HG03175 (cell line): Measurements from ENCODE around the gene SLC9A3.
A peak's percentile ranks its signal among the peaks of the same experiment; 100 is the strongest.

Source experiments
- ATAC-seq: cut with Tn5 transposase; IDR thresholded peaks from one replicate; pipeline ENCODE4 v1.9.1; 2021; ENCODE audit warnings: mild to moderate bottlenecking, moderate library complexity; ENCODE audit not compliant: unreplicated experiment

SLC9A3 gene

DNA sequence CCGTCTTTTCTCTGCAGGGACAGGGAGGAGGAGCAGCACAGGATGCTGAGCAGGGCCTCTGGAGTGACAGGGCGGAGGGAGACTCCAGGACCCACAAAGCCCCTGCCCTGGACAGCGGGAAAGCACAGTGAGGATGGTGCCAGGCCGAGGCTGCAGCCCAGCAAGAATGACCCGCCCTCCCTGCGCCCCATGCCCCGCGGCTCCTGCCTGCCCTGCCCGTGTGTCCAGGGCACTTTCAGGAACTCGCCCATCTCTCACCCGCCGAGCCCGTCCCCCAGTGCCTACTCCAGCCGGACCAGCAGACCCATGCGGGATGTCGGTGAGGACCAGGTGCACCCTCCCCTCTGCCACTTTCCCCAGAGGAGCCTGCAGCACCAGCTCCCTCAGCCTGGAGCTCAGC lies 90.4 kb downstream of the SLC9A3 start:
- ATAC-seq = no peak

DNA sequence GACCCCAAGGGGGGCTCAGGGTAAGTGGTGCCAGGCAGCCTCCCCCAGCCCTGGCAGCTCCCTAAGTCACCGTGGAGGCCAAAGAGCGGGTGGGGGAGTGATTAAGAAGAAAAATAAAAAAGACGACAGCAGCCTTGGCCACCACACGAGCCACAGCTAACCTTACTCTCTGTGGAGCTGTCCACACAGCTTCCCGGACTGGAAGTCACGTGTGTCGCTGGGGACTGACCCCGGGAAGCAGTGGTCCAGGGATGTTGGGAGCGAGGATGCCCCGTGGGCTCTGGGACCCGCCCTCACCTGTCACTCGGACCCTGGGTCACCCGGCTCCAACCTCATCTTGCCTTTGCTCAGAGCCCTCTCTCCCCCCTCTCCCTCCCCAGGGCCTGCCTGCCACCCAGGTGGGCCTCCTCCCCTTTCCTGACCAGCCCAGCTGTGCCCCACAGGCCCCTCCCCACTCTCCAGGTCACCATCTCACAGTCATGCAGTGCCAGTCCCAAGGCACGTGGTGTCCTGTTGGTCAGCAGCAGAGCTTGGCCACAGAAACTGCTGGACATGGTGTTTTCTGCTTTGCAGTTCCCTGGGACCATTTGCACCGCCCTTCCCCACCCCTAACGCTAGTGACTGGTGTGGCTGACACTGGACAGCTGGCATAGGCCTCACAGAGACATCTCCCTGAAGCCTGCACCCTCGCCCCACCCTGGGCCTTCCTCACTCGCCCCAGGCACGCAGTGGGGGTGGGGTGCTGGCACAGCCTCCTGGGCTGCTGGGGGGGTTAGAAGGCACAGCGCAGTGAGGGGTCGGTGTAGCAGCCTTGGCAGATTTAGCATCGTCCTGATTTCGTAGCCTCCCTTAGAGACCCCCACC lies 91.1 kb downstream of the SLC9A3 start:
- no peak for ATAC-seq

DNA sequence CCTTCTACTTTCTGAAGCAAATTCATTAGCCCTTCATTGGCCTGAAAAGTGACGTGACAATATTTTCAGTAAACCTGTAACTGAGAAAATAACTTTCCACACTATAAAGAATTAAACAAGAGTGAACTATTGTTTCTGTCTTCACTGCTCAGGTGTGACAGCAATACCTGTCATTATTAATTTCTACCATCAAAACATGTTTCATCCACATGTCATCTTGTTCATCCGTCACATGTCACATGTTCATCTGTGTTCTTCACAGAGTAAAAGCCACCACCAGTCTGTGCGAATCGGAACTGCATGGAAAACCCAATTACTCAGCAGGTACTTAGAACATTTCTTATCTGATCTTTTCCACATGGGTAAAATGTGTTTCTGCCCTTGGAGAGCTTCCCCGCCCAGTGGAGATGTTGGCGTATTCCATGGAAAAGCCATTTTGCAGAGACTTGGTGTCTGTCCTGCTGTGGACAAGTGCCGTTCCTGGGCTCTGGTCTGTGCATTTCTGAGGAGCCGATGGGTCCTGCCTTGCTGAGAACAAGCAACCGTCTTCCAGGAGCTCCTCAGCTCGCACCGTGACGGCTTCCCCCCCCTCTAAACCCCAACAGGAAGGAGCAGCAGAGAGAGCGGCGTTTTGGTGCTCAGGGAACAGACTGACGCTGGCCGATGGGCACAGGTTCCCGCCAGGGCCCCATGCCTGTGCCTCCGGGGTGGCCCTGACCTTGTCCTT lies 91.9 kb downstream of the SLC9A3 start:
- ATAC-seq = no peak

DNA sequence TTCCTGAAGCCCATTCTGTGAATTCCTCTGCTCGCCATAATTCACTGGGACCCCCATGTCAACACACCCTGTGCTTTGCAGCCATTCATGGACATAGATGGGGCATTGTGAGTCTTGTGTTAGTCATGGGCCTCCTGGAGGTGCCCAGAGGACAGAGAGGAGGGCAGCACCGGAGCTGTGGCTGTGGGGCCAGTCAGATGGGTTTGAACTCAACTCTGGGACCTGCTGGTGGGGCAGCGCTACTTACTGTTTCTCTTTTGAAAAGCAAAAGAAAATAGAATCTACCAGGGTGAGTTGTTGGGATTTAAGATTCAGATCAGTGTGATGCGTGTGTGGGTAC lies 92.6 kb downstream of the SLC9A3 start:
- ATAC-seq = no peak

DNA sequence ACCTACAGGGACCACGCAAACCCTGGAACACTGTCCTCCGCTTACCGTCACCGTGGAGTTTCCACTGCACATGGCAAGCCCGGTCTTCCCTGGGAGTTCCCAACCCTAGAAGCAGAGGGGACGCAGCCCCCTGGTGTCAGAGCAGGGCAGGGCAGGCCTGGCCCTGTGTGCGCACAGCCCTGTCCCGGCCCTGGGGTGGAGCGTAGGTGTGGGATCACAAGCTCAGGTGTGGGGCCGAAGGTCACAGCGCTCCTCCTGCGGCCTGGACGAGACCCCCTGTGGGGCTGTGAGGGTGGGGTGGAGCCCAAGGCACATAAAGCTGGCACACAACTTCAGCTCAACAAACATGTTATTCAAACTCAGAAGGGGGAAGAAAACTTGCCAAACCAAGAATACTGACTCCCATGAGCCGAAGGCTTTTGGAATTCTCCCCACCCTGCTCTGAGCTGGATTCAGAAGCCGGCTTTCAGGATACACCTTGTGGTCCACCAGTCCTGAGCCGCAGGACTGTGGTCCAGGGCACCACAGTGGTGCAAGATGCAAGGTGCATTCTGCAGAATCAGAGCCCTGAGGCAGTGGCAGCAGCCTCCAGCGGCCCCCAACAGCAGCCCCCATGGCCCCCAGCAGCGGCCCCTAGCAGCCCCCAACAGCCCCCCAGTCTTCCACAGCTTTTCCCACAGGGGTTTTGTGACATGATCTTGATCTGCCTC lies 93.1 kb downstream of the SLC9A3 start:
- no peak for ATAC-seq

DNA sequence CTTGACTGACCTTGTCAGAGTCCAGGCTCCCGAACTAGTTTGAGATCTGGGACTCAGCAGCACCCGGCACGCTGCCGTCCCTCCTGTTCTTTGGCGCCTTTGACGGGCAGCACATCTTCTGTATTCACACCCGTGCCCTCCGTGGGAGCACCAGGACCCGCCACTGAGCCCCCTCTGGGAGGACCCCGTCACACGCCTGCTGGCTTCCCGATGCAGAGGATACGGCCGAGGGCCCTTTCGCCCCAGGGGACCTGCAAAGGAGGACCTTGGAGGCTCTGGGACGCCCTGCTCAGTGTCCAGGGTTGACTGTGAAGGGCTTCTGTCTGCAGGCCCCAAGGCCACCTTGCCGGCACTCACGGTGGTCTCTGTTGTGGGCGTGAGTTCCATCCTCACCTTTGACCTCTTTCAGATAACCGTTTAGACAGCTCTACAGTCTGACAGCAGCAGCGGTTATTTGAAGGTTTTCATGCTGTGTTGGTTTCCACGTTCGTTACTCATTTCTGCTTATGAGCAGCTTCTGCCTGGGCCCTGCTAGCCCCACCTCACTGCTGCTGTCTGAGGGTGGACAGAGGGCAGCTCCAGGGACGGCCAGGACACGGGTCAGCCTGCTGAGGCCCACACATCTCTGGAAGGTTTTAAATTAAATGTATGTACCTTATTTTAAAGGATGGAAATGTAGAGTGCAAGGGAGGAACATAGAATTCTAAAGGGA lies 93.9 kb downstream of the SLC9A3 start:
- ATAC-seq = no peak

DNA sequence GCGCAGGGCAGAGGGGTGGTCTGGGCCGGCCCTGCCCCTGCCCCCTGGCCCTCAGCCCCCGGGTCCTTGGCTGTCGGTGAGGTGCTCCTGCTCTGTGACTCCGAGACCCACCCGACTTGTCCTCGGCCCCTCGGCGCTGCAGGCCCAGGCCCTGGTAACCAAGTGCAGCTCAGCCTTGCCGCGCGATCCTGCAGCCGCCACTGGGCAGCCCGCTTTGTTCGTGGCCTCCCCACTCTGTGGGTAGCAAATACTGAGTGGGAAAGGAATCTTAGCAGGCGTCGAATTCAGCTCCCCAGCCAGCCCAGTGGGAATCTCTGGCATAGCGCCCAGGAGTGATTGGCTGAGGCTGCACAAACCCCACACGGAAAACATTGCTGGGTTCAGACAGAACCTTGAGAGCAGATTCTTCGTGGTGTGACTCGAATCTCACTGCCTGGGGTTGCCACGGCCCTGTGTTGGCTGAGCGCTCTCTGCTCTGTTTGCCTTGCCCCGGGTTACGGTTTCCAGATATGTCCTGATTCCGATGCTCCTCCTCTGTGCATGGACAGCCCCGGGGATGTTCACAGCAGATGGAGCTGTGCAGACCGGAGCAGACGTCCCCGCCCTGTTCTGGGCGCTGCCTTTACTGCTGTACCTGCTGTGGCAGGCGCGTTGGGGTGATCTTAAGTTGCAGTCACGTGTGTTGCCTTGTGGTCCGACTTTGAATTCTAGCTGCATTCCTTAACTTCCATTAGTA lies 94.6 kb downstream of the SLC9A3 start:
- ATAC-seq = no peak

DNA sequence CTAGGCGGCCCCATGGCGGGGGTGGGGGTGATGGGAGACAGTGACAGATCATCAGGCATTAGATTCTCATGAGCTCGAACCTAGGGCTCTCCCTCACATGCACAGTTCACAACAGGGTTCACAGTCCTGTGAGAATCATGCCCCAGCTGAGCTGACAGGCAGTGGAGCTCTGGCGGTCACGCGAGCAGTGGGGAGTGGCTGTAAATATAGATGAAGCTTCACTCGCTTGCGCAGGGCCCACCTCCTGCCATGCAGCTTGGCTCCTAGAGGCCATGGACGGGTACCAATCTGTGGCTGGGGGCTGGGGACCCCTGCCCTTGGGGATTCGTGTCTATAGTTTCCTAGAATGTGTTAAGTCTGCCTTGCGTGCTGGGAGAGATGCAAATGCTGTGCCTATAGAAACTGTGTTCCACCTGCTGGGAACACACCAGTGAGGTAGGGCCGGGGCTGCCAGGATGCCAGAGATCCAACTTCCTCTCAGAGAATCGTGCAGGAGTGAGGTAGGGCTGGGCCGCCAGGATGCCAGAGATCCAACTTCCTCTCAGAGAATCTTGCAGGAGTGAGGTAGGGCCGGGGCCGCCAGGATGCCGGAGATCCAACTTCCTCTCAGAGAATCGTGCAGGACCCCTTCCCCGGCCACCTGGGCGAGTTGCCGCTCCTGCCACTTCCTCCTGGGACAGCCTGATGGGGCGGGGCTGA lies 95.3 kb downstream of the SLC9A3 start:
- no peak for ATAC-seq

DNA sequence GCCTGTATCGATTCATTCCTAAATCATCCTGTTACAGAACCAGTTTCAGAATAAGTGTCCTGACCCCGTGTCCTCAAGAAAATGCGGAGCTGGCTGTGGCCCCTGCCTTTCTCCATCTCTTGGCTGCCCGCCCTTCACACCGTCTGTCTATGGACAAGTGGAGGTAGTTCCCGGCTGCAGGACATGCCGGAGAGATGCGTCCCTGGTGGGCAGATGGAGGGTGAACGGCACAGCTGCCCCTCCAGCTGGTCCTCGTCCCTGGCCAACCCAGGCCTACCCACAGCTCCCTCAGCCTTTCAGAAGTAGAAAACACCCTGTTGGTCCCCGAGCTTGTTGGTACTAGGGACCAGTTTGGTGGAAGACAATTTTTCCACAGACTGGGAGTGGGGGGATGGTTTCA lies 96.0 kb downstream of the SLC9A3 start:
- no peak for ATAC-seq

DNA sequence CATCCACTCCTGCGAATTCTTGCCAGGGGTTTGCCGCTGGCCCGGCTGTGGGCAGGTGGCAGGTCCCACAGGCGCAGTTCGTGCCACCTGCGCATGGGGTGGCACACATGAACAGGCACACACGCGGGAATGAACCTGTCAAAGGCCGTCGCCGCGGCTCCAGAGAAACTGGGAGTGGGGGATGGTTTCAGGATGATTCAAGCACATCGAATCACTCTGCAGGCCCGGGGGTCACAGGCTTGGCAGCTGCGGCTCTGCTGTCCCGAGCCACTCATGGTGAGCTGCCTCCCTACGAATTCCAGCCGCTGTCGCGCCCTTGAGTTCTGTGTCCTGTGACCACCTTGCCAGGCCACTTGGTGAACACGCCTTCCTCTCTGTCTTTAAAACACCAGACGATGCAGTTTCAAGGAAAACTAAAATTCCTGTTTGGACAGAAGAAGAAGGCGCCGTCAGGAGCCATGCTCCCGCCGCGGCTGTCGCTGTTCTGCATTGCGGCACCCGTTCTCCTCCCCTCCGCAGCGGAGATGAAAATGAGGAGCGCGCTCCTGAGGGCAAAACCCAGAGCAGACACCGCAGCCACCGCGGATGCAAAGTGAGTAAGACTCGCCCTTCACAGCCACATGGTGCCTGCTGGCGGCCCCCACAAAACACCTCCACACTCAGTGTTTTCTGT lies 96.7 kb downstream of the SLC9A3 start:
- no peak for ATAC-seq

DNA sequence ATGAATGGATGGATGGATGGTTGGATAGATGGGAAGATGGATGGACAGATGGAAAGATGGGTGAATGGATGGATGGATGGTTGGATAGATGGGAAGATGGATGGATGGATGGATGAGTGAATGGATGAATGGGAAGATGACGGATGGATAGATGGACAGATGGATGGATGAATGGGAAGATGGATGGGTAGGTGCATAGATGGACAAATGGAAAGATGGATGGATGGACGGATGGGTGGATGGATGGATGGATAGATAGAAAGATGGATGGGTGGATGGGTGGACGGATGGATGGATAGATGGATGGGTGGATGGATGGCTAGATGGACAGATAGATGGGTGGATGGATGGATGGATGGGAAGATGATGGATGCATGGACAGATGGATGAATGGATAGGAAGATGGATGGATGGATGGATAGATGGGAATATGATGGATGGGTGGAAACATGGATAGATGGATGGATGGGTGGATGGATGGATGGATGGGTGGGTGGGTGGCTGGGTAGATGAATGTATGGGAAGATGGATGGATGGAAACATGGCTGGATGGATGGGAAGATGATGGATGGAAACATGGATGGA lies 97.8 kb downstream of the SLC9A3 start:
- ATAC-seq = no peak

DNA sequence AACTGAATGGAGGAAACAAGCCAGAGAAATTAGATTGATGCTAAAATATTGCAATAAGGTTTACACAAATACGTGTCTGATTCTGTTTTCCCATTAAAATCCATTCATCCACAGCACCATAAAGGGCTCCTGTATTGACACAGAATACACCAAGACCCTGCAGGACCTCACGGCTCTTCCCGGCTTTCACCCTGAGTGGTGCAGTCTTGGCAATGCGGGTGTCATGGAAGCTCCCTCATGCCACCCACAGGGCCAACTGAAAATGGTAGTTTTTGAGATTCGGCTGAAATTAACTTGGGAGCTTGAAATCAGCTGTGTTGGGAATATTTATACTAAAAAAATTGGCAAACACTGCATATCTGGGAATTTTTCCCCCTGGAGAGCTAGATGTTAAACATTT lies 98.5 kb downstream of the SLC9A3 start:
- no peak for ATAC-seq

DNA sequence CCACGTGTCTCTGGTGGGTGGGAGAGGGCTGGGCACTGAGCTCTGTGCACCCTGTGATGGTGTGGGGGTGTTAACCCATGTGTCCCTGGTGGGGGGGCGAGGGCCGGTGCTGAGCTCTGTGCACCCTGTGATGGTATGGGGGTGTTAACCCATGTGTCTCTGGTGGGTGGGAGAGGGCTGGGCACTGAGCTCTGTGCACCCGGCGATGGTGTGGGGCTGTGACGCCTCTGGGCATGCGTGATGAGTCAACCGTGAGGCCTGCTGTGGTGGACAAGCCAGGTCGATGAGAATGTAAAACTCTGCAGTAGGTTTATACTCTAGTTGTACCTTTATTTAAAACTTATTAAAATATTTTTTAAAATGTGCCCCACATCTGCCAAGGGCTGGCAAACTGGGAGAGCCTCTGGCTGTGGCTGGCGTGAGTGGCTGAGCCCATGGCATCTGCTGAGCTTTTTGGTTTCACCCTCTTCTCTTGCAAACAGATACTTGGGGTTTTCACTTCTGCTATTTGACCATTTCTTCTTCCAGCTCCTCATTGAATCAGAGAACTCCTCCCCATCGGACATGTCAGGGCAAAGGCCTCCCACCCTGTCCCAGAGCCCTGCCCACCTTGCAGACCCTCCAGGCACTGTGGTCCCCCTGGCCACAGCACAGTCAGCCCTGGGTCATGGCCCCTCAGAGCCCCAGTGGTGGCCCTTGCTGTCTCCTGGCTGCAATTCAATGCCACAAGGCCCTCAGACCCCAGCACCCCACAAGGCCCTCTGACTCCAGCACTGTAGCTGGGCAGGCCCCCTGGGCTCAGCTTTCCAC lies 99.7 kb downstream of the SLC9A3 start:
- ATAC-seq = peak; percentile 95

DNA sequence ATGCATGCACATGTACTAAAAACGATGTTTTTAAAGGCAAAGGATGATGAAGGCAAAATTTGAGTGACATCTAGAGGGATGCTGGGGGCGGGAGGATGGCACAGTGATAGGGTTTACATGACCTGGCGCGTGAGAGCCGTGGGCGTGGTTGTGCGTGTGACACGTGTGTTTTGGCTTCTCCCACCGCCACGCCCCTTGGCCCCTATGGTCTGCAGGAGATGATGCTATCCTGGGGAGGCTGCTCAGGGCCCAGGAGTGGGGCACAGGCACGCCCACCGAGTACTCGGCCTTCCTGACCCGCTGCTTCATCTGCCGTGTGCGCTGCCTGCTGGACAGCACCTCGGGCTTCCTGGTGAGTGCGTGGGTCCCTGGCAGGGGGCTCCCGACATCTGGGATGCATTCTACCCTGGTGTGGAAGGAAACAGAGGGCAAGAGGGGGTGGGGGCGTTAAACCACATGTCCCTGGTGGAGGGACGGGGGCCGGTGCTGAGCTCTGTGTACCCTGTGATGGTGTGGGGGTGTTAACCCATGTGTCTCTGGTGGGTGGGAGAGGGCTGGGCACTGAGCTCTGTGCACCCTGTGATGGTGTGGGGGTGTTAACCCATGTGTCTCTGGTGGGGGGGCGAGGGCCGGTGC lies 100.5 kb downstream of the SLC9A3 start:
- no peak for ATAC-seq

DNA sequence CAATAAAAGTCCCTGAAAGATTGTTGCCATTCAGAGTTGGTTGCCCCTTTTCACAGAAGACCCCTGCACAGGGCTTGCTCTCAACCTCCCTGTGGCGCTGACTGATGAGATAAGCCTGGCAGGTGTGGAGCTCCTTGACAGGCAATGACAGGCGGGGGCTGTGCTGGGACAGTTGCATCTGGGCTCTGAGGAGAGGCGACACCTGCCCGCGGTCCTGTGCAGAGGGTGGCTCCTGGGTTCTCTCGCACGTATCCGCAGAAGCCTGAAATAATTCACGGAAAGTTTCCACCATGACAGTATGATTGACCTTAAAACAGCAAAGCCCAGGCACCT lies 101.0 kb downstream of the SLC9A3 start:
- ATAC-seq = no peak

DNA sequence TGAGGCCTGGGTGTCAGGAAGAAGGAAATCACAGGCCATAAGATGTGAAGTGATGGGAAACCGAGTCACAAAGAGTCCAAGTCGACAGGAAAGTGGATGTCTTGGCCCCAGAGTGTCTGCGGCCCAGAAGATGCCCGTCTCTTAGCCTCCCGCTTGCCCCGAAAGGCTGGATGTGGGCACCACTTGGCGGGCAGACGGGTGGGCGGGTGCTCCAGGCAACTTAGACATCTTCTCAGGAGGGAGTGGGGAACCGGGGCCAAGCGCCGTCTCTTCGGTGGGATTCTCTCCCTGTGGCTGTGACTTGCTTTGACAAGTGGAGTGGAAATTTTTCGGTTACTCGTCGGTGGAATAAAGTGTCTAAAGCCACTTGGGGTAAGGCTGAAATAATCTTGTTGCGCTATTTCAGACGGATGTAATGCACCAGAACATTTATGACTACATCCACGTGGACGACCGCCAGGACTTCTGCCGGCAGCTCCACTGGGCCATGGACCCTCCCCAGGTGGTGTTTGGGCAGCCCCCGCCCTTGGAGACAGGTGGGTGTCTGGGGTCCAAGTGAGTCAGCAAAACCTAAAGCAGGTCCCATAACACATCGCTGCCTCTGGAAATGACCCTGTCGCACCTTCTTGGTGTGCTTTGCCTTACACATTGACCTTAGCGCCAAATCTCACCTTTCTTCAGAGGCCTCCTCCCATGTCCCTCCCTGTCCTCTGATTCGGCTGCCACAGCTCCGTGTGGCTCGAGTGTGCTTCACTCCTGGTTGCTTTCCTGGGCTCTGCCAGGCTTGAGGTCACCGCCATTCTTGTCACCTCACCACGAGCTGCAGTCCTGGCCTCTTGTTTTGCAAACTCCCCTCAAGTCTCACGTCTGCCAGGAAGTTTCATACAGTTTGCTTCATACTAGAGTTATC lies 101.7 kb downstream of the SLC9A3 start:
- ATAC-seq = no peak

DNA sequence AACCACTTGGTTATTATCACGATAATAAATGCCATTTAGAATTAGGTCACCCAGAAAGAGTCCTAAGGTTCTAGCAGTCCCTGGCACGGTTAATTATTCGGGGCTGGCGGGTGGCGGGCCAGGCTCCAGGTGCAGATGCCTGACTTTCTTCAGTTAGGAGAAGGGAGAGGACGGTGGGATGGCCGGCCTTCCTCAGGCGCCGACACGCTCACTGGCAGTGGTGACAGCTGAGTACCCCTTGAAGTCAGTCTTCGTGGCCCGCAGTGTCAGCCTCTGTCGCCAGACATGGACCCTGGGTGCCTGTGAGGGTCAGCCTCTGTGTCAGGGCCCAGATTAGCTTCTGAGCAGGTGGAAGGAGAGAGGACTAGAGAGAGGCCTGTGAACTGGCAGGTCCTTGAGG lies 102.3 kb downstream of the SLC9A3 start:
- no peak for ATAC-seq
